Amniotic stem cell (primary cell): ENCODE data around the gene RFPL4A.
"Not testable (repeated sequence)": the region's sequence is repeated elsewhere in the genome, so short reads cannot be mapped to it uniquely, and the experiment has no call there.

Experiments
- DNase-seq: peaks from one replicate; lab custom pipeline; 2025; lab: John Stamatoyannopoulos, UW

Gene RFPL4A

GRCh38 chr19:55758797-55759196, at the start of gene RFPL4A:
RFPL4A (plus strand) TSS chr19:55759097; CDS start chr19:55761801, 2,704 bp downstream.
- DNase-seq = not testable (repeated sequence)

- DNase-seq = no peak
These were observed 47.2 kb upstream of the RFPL4A start for GRCh38 chr19:55711719-55712118.

GRCh38 chr19:55712804-55713631, 45.9 kb upstream of the RFPL4A start:
- DNase-seq = no peak

GRCh38 chr19:55716531-55716930, 42.4 kb upstream of the RFPL4A start:
- no peak for DNase-seq

- DNase-seq = no peak
These were observed 41.6 kb upstream of the RFPL4A start for GRCh38 chr19:55717251-55717650.

GRCh38 chr19:55717879-55718711, 40.8 kb upstream of the RFPL4A start:
- DNase-seq = not testable (repeated sequence)

- no peak for DNase-seq
These were observed 38.6 kb upstream of the RFPL4A start for GRCh38 chr19:55720214-55720746.

GRCh38 chr19:55720801-55721200, 38.1 kb upstream of the RFPL4A start:
- DNase-seq = no peak

GRCh38 chr19:55723491-55723890, 35.4 kb upstream of the RFPL4A start:
- DNase-seq = no peak

GRCh38 chr19:55730378-55730777, 28.5 kb upstream of the RFPL4A start:
- not testable (repeated sequence) for DNase-seq

GRCh38 chr19:55738302-55738701, 20.6 kb upstream of the RFPL4A start, which contains the start of gene NLRP9:
NLRP9 (minus strand) TSS chr19:55738402; CDS start chr19:55738374, 28 bp downstream.
- DNase-seq = no peak

GRCh38 chr19:55750715-55751114, 8.2 kb upstream of the RFPL4A start:
- no peak for DNase-seq

GRCh38 chr19:55753401-55753800, 5.5 kb upstream of the RFPL4A start:
- DNase-seq = no peak

GRCh38 chr19:55756808-55757207, 2.1 kb upstream of the RFPL4A start:
- not testable (repeated sequence) for DNase-seq

GRCh38 chr19:55766466-55766865, 7.6 kb downstream of the RFPL4A start:
- DNase-seq = no peak

- not testable (repeated sequence) for DNase-seq
These were observed 9.9 kb downstream of the RFPL4A start, which contains the start of gene RFPL4AL1 for GRCh38 chr19:55768818-55769217. RFPL4AL1 (plus strand) TSS chr19:55769118; CDS start chr19:55771805, 2,687 bp downstream.

- DNase-seq = not testable (repeated sequence)
These were observed 10.7 kb downstream of the RFPL4A start for GRCh38 chr19:55769632-55770031.

GRCh38 chr19:55777528-55777927, 18.6 kb downstream of the RFPL4A start:
- DNase-seq = no peak

GRCh38 chr19:55778331-55778730, 19.4 kb downstream of the RFPL4A start:
- DNase-seq = no peak

- no peak for DNase-seq
These were observed 22.2 kb downstream of the RFPL4A start for GRCh38 chr19:55781112-55781511.

- DNase-seq = no peak
These were observed 36.1 kb downstream of the RFPL4A start for GRCh38 chr19:55795021-55795420.

- DNase-seq = no peak
These were observed 42.5 kb downstream of the RFPL4A start for GRCh38 chr19:55801416-55801815.
